GM23338 (cell line): ENCODE results near the gene EXOC2. TPM values are rescaled to one million over a fixed set of nuclear protein-coding genes. Genes with fewer than 3 reads are reported as not detected.
A peak's percentile ranks its signal among the peaks of the same experiment; 100 is the strongest.

ENCODE experiments used
- ATAC-seq: fragments of 200-7000 bp; cut with Tn5 transposase; 3 replicates; pipeline ENCODE4 v1.9.1; 2020
- DNase-seq: peaks from one replicate; pipeline ENCODE4 v3.0.0-alpha.2; 2015; ENCODE audit warnings: low spot score
- H2AFZ ChIP-seq: fragments of 200-600 bp; sonication (generic); 2 replicates; pipeline ENCODE4 v1.8.0; 2016; ENCODE audit warnings: antibody characterized with exemption, mild to moderate bottlenecking, moderate library complexity
- H3F3A ChIP-seq: fragments of 200-600 bp; sonication (generic); replicated peaks from 2 replicates; pipeline ENCODE4 v1.8.0; 2017; ENCODE audit warnings: antibody characterized with exemption, mixed run types, low read depth
- H3K27ac ChIP-seq: fragments of 200-600 bp; sonication (generic); 2 replicates; pipeline ENCODE4 v1.6.1; 2016; ENCODE audit warnings: low read depth
- H3K27me3 ChIP-seq: fragments of 200-600 bp; sonication (generic); 2 replicates; pipeline ENCODE4 v1.8.0; 2016; ENCODE audit warnings: mild to moderate bottlenecking, mixed run types, moderate library complexity; ENCODE audit not compliant: insufficient read depth
- H3K36me3 ChIP-seq: fragments of 200-600 bp; sonication (generic); 2 replicates; pipeline ENCODE4 v1.8.0; 2016; ENCODE audit warnings: mild to moderate bottlenecking; ENCODE audit not compliant: insufficient read depth
- H3K4me1 ChIP-seq: fragments of 200-600 bp; sonication (generic); 2 replicates; pipeline ENCODE4 v1.8.0; 2016; ENCODE audit warnings: mild to moderate bottlenecking, moderate library complexity; ENCODE audit not compliant: insufficient read depth
- H3K4me2 ChIP-seq: fragments of 200-600 bp; sonication (generic); 2 replicates; pipeline ENCODE4 v1.7.1; 2017; ENCODE audit warnings: mixed run types
- H3K4me3 ChIP-seq: fragments of 200-600 bp; sonication (generic); 2 replicates; pipeline ENCODE4 v1.6.1; 2016; ENCODE audit warnings: mixed run types
- H3K79me2 ChIP-seq: fragments of 200-600 bp; sonication (generic); replicated peaks from 2 replicates; pipeline ENCODE4 v1.8.0; 2017; ENCODE audit warnings: mild to moderate bottlenecking; ENCODE audit not compliant: insufficient read depth
- H3K9me2 ChIP-seq: fragments of 200-600 bp; sonication (generic); 2 replicates; pipeline ENCODE4 v1.8.0; 2017; ENCODE audit not compliant: insufficient read depth
- H4K20me1 ChIP-seq: fragments of 200-600 bp; sonication (generic); replicated peaks from 2 replicates; pipeline ENCODE4 v1.8.0; 2017; ENCODE audit warnings: mild to moderate bottlenecking; ENCODE audit not compliant: insufficient read depth
- H3K27ac Mint-ChIP-seq: 2 replicates; pipeline ENCODE4 v1.8.0; 2020; ENCODE audit warnings: inconsistent platforms, mild to moderate bottlenecking, moderate library complexity, mixed read lengths
- H3K27me3 Mint-ChIP-seq: 3 replicates; pipeline ENCODE4 v1.8.0; 2022; ENCODE audit warnings: low read depth, mild to moderate bottlenecking, moderate library complexity, mixed read lengths, inconsistent platforms; ENCODE audit not compliant: insufficient read depth, poor library complexity
- H3K36me3 Mint-ChIP-seq: 3 replicates; pipeline ENCODE4 v1.8.0; 2021; ENCODE audit warnings: low read depth, mild to moderate bottlenecking, inconsistent platforms, moderate library complexity, mixed read lengths
- H3K4me1 Mint-ChIP-seq: 3 replicates; pipeline ENCODE4 v1.8.0; 2020; ENCODE audit warnings: mild to moderate bottlenecking, inconsistent platforms, mixed read lengths
- H3K4me3 Mint-ChIP-seq: 3 replicates; pipeline ENCODE4 v1.8.0; 2021; ENCODE audit warnings: moderate library complexity, mild to moderate bottlenecking, inconsistent platforms, mixed read lengths
- H3K9me3 Mint-ChIP-seq: 3 replicates; pipeline ENCODE4 v1.8.0; 2020; ENCODE audit warnings: moderate library complexity, mild to moderate bottlenecking, inconsistent platforms, mixed read lengths
- EZH2 ChIP-seq: fragments of 200-600 bp; sonication (generic); IDR thresholded peaks from one replicate; pipeline ENCODE4 v1.8.0; 2017; ENCODE audit warnings: antibody characterized with exemption, mild to moderate bottlenecking, low read depth; ENCODE audit not compliant: unreplicated experiment
- STAT1 ChIP-seq: IDR thresholded peaks from one replicate; pipeline ENCODE4 v1.6.1; 2016; ENCODE audit warnings: antibody characterized with exemption; ENCODE audit not compliant: unreplicated experiment
- ZNF114 ChIP-seq: fragments of 250-450 bp; sonication (Bioruptor Pico); IDR thresholded peaks from 2 replicates; pipeline ENCODE4 v1.5.0; 2020; ENCODE audit warnings: mild to moderate bottlenecking, moderate library complexity
- polyA plus RNA-seq: library from polyadenylated mRNA; unstranded; fragments of >200 nt; fragmentation: Nextera tagmentation; extraction: Ambion mirVana; gene quantifications from 2 replicates; pipeline ENCODE4 v1.2.1, GENCODE V29; 2016
- total RNA-seq: library from RNA; depleted of rRNA; stranded (reverse); fragments of >200 nt; shearing (Covaris generic); gene quantifications from 2 replicates; pipeline ENCODE4 v1.2.3, GENCODE V29; 2014
- TF ChIP-seq, protein P1 (sequence below), 2 experiments: fragments of 200-600 bp in 1 of 2; sonication (generic) in 1 of 2; conservative IDR thresholded peaks; 2 replicates each; pipeline versions ENCODE4 v1.5.1 to v1.6.1; 2016 to 2017; ENCODE audit warnings: antibody characterized with exemption in 2 of 2, low read depth in 2 of 2, mild to moderate bottlenecking in 2 of 2, moderate library complexity in 1 of 2
- TF ChIP-seq, protein P2 (sequence below): IDR thresholded peaks from one replicate; pipeline ENCODE4 v1.6.1; 2018; ENCODE audit warnings: antibody characterized with exemption; ENCODE audit not compliant: unreplicated experiment
- TF ChIP-seq, protein P3 (sequence below): fragments of 250-450 bp; sonication (Bioruptor Pico); IDR thresholded peaks from 2 replicates; pipeline ENCODE4 v1.5.0; 2020; ENCODE audit warnings: mild to moderate bottlenecking, moderate library complexity

The EXOC2 gene
- total and polyA plus RNA-seq, 2 experiments from 2014 or later, result 28.7 to 93.6 TPM

DNA sequence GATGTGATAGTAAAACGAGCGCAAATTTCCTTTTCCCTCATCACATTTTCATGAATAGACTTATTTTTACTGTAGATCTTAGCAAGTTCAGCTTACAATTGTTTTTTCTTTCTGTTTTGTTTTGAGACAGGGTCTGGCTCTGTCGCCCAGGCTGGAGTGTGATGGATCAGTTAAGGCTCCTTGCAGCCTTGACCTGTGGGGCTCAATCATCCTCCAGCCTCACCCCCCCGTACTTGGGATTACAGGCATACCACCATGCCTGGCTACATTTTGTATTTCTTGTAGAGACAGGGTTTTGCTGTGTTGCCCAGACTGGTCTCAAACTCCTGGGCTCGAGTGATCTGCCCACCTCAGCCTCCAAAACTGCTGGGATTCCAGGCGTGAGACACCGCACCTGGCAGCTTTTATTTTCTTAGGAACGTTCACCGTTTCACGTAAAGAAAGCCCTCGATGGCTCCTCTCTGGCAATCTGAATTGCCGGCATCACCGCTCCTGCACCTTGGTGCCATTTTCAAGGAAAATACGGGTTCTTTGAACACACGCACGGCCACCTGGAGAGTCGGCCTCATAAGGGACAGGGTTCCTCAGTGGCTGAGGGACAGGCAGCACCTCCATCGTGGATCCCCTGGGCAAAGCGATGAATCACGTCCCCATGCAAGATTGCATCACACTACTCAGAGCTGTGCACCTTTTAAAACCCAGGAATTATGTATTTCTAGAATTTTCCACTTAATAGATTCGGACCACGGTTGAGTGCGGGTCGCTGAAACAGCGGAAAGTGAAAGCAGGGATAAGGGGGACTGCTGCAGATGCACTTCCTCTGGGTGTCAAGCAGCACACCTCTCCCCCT is 222.7 kb downstream of the EXOC2 start:
- H3K4me3 Mint-ChIP-seq, result no peak overlapping the region
- H3K36me3 Mint-ChIP-seq, result no peaks in the 10 kb centered on the region
- no peaks in the 10 kb centered on the region for H3K4me1 ChIP-seq
- no peaks in the 10 kb centered on the region for H3K9me2 ChIP-seq
- H3K79me2 ChIP-seq, result no peaks in the 10 kb centered on the region
- no peaks in the 10 kb centered on the region for H3K27me3 ChIP-seq
- peaks cover 4% of the 10 kb centered on the region; the same call in 1 of the 3 replicates for H3K9me3 Mint-ChIP-seq
- H3K4me3 ChIP-seq, result no peak overlapping the region
- H4K20me1 ChIP-seq, result no peaks in the 10 kb centered on the region
- no peaks in the 10 kb centered on the region for H3F3A ChIP-seq
- H3K36me3 ChIP-seq, result no peaks in the 10 kb centered on the region
- TF ChIP-seq, protein P1, sequence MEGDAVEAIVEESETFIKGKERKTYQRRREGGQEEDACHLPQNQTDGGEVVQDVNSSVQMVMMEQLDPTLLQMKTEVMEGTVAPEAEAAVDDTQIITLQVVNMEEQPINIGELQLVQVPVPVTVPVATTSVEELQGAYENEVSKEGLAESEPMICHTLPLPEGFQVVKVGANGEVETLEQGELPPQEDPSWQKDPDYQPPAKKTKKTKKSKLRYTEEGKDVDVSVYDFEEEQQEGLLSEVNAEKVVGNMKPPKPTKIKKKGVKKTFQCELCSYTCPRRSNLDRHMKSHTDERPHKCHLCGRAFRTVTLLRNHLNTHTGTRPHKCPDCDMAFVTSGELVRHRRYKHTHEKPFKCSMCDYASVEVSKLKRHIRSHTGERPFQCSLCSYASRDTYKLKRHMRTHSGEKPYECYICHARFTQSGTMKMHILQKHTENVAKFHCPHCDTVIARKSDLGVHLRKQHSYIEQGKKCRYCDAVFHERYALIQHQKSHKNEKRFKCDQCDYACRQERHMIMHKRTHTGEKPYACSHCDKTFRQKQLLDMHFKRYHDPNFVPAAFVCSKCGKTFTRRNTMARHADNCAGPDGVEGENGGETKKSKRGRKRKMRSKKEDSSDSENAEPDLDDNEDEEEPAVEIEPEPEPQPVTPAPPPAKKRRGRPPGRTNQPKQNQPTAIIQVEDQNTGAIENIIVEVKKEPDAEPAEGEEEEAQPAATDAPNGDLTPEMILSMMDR (conservative IDR thresholded peaks at IDR 0.05; ENCODE audit: low read depth in 2 of 2), result no peak
- TF ChIP-seq ZNF114 (CRISPR knock-in tag) (no peak), EZH2 (no peak), STAT1 (no peak)
- TF ChIP-seq, protein P2, sequence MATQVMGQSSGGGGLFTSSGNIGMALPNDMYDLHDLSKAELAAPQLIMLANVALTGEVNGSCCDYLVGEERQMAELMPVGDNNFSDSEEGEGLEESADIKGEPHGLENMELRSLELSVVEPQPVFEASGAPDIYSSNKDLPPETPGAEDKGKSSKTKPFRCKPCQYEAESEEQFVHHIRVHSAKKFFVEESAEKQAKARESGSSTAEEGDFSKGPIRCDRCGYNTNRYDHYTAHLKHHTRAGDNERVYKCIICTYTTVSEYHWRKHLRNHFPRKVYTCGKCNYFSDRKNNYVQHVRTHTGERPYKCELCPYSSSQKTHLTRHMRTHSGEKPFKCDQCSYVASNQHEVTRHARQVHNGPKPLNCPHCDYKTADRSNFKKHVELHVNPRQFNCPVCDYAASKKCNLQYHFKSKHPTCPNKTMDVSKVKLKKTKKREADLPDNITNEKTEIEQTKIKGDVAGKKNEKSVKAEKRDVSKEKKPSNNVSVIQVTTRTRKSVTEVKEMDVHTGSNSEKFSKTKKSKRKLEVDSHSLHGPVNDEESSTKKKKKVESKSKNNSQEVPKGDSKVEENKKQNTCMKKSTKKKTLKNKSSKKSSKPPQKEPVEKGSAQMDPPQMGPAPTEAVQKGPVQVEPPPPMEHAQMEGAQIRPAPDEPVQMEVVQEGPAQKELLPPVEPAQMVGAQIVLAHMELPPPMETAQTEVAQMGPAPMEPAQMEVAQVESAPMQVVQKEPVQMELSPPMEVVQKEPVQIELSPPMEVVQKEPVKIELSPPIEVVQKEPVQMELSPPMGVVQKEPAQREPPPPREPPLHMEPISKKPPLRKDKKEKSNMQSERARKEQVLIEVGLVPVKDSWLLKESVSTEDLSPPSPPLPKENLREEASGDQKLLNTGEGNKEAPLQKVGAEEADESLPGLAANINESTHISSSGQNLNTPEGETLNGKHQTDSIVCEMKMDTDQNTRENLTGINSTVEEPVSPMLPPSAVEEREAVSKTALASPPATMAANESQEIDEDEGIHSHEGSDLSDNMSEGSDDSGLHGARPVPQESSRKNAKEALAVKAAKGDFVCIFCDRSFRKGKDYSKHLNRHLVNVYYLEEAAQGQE, result no peak
- TF ChIP-seq, protein P3, sequence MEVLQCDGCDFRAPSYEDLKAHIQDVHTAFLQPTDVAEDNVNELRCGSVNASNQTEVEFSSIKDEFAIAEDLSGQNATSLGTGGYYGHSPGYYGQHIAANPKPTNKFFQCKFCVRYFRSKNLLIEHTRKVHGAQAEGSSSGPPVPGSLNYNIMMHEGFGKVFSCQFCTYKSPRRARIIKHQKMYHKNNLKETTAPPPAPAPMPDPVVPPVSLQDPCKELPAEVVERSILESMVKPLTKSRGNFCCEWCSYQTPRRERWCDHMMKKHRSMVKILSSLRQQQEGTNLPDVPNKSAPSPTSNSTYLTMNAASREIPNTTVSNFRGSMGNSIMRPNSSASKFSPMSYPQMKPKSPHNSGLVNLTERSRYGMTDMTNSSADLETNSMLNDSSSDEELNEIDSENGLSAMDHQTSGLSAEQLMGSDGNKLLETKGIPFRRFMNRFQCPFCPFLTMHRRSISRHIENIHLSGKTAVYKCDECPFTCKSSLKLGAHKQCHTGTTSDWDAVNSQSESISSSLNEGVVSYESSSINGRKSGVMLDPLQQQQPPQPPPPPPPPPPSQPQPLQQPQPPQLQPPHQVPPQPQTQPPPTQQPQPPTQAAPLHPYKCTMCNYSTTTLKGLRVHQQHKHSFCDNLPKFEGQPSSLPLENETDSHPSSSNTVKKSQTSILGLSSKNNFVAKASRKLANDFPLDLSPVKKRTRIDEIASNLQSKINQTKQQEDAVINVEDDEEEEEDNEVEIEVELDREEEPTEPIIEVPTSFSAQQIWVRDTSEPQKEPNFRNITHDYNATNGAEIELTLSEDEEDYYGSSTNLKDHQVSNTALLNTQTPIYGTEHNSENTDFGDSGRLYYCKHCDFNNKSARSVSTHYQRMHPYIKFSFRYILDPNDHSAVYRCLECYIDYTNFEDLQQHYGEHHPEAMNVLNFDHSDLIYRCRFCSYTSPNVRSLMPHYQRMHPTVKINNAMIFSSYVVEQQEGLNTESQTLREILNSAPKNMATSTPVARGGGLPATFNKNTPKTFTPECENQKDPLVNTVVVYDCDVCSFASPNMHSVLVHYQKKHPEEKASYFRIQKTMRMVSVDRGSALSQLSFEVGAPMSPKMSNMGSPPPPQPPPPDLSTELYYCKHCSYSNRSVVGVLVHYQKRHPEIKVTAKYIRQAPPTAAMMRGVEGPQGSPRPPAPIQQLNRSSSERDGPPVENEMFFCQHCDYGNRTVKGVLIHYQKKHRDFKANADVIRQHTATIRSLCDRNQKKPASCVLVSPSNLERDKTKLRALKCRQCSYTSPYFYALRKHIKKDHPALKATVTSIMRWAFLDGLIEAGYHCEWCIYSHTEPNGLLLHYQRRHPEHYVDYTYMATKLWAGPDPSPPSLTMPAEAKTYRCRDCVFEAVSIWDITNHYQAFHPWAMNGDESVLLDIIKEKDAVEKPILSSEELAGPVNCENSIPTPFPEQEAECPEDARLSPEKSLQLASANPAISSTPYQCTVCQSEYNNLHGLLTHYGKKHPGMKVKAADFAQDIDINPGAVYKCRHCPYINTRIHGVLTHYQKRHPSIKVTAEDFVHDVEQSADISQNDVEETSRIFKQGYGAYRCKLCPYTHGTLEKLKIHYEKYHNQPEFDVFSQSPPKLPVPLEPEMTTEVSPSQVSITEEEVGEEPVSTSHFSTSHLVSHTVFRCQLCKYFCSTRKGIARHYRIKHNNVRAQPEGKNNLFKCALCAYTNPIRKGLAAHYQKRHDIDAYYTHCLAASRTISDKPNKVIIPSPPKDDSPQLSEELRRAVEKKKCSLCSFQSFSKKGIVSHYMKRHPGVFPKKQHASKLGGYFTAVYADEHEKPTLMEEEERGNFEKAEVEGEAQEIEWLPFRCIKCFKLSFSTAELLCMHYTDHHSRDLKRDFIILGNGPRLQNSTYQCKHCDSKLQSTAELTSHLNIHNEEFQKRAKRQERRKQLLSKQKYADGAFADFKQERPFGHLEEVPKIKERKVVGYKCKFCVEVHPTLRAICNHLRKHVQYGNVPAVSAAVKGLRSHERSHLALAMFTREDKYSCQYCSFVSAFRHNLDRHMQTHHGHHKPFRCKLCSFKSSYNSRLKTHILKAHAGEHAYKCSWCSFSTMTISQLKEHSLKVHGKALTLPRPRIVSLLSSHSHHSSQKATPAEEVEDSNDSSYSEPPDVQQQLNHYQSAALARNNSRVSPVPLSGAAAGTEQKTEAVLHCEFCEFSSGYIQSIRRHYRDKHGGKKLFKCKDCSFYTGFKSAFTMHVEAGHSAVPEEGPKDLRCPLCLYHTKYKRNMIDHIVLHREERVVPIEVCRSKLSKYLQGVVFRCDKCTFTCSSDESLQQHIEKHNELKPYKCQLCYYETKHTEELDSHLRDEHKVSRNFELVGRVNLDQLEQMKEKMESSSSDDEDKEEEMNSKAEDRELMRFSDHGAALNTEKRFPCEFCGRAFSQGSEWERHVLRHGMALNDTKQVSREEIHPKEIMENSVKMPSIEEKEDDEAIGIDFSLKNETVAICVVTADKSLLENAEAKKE (CRISPR knock-in tag), result no peak
- H3K4me1 Mint-ChIP-seq, result no peaks in the 10 kb centered on the region; the same call in 2 of the 3 replicates
- DNase-seq (no peak), ATAC-seq (no peak)
- H2AFZ ChIP-seq, result peak overlapping the region; percentile 16; the same call in 1 of the 2 replicates
- no peak overlapping the region for H3K27ac Mint-ChIP-seq
- H3K27ac ChIP-seq, result no peak overlapping the region
- no peak overlapping the region for H3K4me2 ChIP-seq
- peaks cover 12% of the 10 kb centered on the region for H3K27me3 Mint-ChIP-seq
